ENCODE results near the gene ANOS1.

ANOS1 gene

GRCh38 chrX:8576821-8577220 is 155.1 kb downstream of the ANOS1 start:
- no peaks in the 10 kb centered on the region for H4K20me1 ChIP-seq (ENCODE audit: low read depth, low read length)
- no peaks in the 10 kb centered on the region for H3K9me3 ChIP-seq (ENCODE audit: insufficient read depth, low read length)
- H3K4me2 ChIP-seq (ENCODE audit: low read depth, low read length, poor library complexity, severe bottlenecking) = no peak overlapping the region
- no peak overlapping the region for H2AFZ ChIP-seq (ENCODE audit: low read depth, low read length, severe bottlenecking)
- no peaks in the 10 kb centered on the region for H3K36me3 ChIP-seq (ENCODE audit: low read length)
- TF ChIP-seq CTCF (IDR thresholded peaks at IDR 0.05; ENCODE audit: insufficient read depth, low read length, poor library complexity, severe bottlenecking) = no peak
- TF ChIP-seq EZH2phosphoT487 (conservative IDR thresholded peaks at IDR 0.05; ENCODE audit: low read length) = no peak
- H3K27ac ChIP-seq (ENCODE audit: low read depth, low read length) = no peak overlapping the region
- no peaks in the 10 kb centered on the region for H3K79me2 ChIP-seq (ENCODE audit: insufficient read depth, low read length)
- no peaks in the 10 kb centered on the region for H3K27me3 ChIP-seq (ENCODE audit: low read length)
- no peaks in the 10 kb centered on the region for H3F3A ChIP-seq (ENCODE audit: insufficient read depth)
- H3K4me3 ChIP-seq (ENCODE audit: insufficient read depth, low read length, poor library complexity, severe bottlenecking) = no peak overlapping the region
- no peaks in the 10 kb centered on the region for H3K9me2 ChIP-seq (replicated peaks; ENCODE audit: insufficient read depth, low read length)
- H3K9ac ChIP-seq (ENCODE audit: low read length) = no peak overlapping the region

GRCh38 chrX:8565729-8566128 is 166.2 kb downstream of the ANOS1 start:
- Histone ChIP-seq H3K9me2 (replicated peaks; ENCODE audit: insufficient read depth, low read length) (no peaks in the 10 kb centered on the region), H3K79me2 (ENCODE audit: insufficient read depth, low read length) (no peaks in the 10 kb centered on the region), H3K9ac (ENCODE audit: low read length) (no peak overlapping the region), H3K9me3 (ENCODE audit: insufficient read depth, low read length) (no peaks in the 10 kb centered on the region), H4K20me1 (ENCODE audit: low read depth, low read length) (no peaks in the 10 kb centered on the region), H2AFZ (ENCODE audit: low read depth, low read length, severe bottlenecking) (no peak overlapping the region), H3K4me2 (ENCODE audit: low read depth, low read length, poor library complexity, severe bottlenecking) (no peak overlapping the region), H3K27ac (ENCODE audit: low read depth, low read length) (no peak overlapping the region), H3F3A (ENCODE audit: insufficient read depth) (no peaks in the 10 kb centered on the region), H3K4me3 (ENCODE audit: insufficient read depth, low read length, poor library complexity, severe bottlenecking) (no peak overlapping the region), H3K27me3 (ENCODE audit: low read length) (no peaks in the 10 kb centered on the region), H3K36me3 (ENCODE audit: low read length) (no peaks in the 10 kb centered on the region)
- TF ChIP-seq EZH2phosphoT487 (conservative IDR thresholded peaks at IDR 0.05; ENCODE audit: low read length) (no peak), CTCF (IDR thresholded peaks at IDR 0.05; ENCODE audit: insufficient read depth, low read length, poor library complexity, severe bottlenecking) (no peak)

GRCh38 chrX:8548446-8548845 is 183.5 kb downstream of the ANOS1 start:
- Histone ChIP-seq H3K9me2 (replicated peaks; ENCODE audit: insufficient read depth, low read length) (no peaks in the 10 kb centered on the region), H3K27me3 (ENCODE audit: low read length) (no peaks in the 10 kb centered on the region), H3K36me3 (ENCODE audit: low read length) (no peaks in the 10 kb centered on the region), H3K27ac (ENCODE audit: low read depth, low read length) (no peak overlapping the region), H3K9me3 (ENCODE audit: insufficient read depth, low read length) (no peaks in the 10 kb centered on the region), H2AFZ (ENCODE audit: low read depth, low read length, severe bottlenecking) (no peak overlapping the region), H3K9ac (ENCODE audit: low read length) (no peak overlapping the region), H3K4me3 (ENCODE audit: insufficient read depth, low read length, poor library complexity, severe bottlenecking) (no peak overlapping the region), H3F3A (ENCODE audit: insufficient read depth) (no peaks in the 10 kb centered on the region), H4K20me1 (ENCODE audit: low read depth, low read length) (no peaks in the 10 kb centered on the region), H3K79me2 (ENCODE audit: insufficient read depth, low read length) (no peaks in the 10 kb centered on the region), H3K4me2 (ENCODE audit: low read depth, low read length, poor library complexity, severe bottlenecking) (no peak overlapping the region)
- TF ChIP-seq CTCF (IDR thresholded peaks at IDR 0.05; ENCODE audit: insufficient read depth, low read length, poor library complexity, severe bottlenecking) = no peak
- TF ChIP-seq EZH2phosphoT487 (conservative IDR thresholded peaks at IDR 0.05; ENCODE audit: low read length) = no peak
